ENCODE results near the gene FBXO42. TPM values are rescaled to one million over a fixed set of nuclear protein-coding genes. Genes with fewer than 3 reads are reported as not detected.

The FBXO42 gene
- total and polyA plus RNA-seq, 12 donors = 14.0 to 44.9 (median 19.7) TPM

DNA sequence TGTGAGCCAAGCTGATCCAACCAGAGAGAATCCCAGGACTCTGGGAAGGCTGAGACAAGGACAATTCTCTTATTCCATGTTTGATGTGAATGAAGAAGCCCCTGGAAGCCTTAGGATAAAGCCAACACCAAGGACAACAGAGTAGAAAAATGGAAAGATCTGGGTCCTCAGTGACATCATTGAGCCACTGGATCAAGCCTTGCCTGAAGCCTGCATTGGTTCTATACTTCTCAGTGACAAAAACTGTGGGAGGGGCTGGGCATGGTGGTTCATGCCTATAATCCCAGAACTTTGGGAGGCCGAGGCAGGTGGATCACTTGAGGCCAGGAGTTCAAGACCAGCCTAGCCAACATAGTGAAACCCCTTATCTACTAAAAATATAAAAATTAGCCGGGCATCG, 155.4 kb downstream of the FBXO42 start:
- no peak for DNase-seq
- Histone ChIP-seq H3K4me1 (replicated peaks in 1 of 2) (peaks cover 0 to 6% of the 10 kb centered on the region in 2 donors), H3K27ac (no peak overlapping the region), H3K9me3 (replicated peaks in 1 of 3) (no peaks in the 10 kb centered on the region), H3K36me3 (replicated peaks in 1 of 2) (no peaks in the 10 kb centered on the region), H3K27me3 (no peaks in the 10 kb centered on the region), H3K4me3 (no peak overlapping the region)
- WGBS, 4 donors = 67 to 100% (median 93%) methylated on average over 2 to 3 of the region's 3 CpGs
- intact Hi-C loops (cut with DNase I) = loop anchor here in 1 of 2 donors (5.0 kb wide), 1 partner anchor 50 kb away; no protein-coding TSS in a partner anchor
- TF ChIP-seq CTCF (IDR thresholded peaks at IDR 0.05) = no peak
- TF ChIP-seq POLR2A (IDR thresholded peaks at IDR 0.05) = no peak

Small RNA genes lying within 50 kb of the gene (small RNA-seq; reads per million reads assigned to genes)
- 0 reads per million in 2 donors for gene MT1XP1

Other genes starting within 250 kb of the FBXO42 start
- 10 to 100 TPM in 8 of 9 donors, under 1 TPM in 1; 0.83 to 49.5 (median 17.0) TPM for gene EPHA2, start 196.4 kb downstream of the FBXO42 start, total RNA-seq
- 10 to 100 TPM in 2 of 3 donors, 1 to 10 TPM in 1; 2.7 to 15.3 (median 11.5) TPM for gene EPHA2, start 196.4 kb downstream of the FBXO42 start, polyA plus RNA-seq
- 10 to 100 TPM in 8 of 9 donors, 1 to 10 TPM in 1; 4.8 to 46.2 (median 23.1) TPM for gene ARHGEF19, start 139.8 kb downstream of the FBXO42 start, total RNA-seq
- 10 to 100 TPM; 19.1 to 28.2 (median 19.1) TPM for gene ARHGEF19, start 139.8 kb downstream of the FBXO42 start, polyA plus RNA-seq
- gene CPLANE2, start 115.3 kb downstream of the FBXO42 start, total RNA-seq = 10 to 100 TPM in 8 of 9 donors, 1 to 10 TPM in 1; 6.3 to 21.3 (median 12.4) TPM
- 1 to 10 TPM; 2.8 to 6.3 (median 3.0) TPM for gene CPLANE2, start 115.3 kb downstream of the FBXO42 start, polyA plus RNA-seq
- gene SZRD1, start 14.8 kb upstream of the FBXO42 start, total RNA-seq = 100 to 1,000 TPM in 4 of 9 donors, 10 to 100 TPM in 5; 56.2 to 152 (median 95.5) TPM
- 10 to 100 TPM; 46.8 to 78.9 (median 64.1) TPM for gene SZRD1, start 14.8 kb upstream of the FBXO42 start, polyA plus RNA-seq
- 1 to 10 TPM in 1 of 9 donors, not detected in 8; 3.1 TPM for gene SPATA21, start 84.9 kb upstream of the FBXO42 start, total RNA-seq
- under 1 TPM; 0.13 to 0.16 (median 0.16) TPM for gene SPATA21, start 84.9 kb upstream of the FBXO42 start, polyA plus RNA-seq
- gene NECAP2, start 88.2 kb upstream of the FBXO42 start, total RNA-seq = 100 to 1,000 TPM in 1 of 9 donors, 10 to 100 TPM in 8; 51.6 to 104 (median 64.1) TPM
- 10 to 100 TPM; 36.4 to 49.4 (median 37.5) TPM for gene NECAP2, start 88.2 kb upstream of the FBXO42 start, polyA plus RNA-seq
- 1,000 to 10,000 TPM in 4 of 9 donors, 100 to 1,000 TPM in 1, under 1 TPM in 3, not detected in 1; under 0.01 to 5,330 (median 1,268) TPM for gene RNU1-1, start 161.8 kb upstream of the FBXO42 start, total RNA-seq
- gene RNU1-1, start 161.8 kb upstream of the FBXO42 start, polyA plus RNA-seq = not detected